GM12878 (cell line): ENCODE data around the gene CIB4. TPM values are rescaled to one million over a fixed set of nuclear protein-coding genes. Genes with fewer than 3 reads are reported as not detected.

Source experiments
- ATAC-seq: fragments of 200-7000 bp; cut with Tn5 transposase; 3 replicates; pipeline ENCODE4 v1.9.1; 2020; ENCODE audit warnings: mild to moderate bottlenecking, moderate library complexity
- BruUV-seq: library from RNA; stranded (reverse); fragments of 400-500 nt; replicated peaks from 2 replicates; lab custom pipeline; 2021; lab: Mats Ljungman, UMichigan
- CTCF ChIA-PET: fragments of 300-600 bp; sonication (Branson Sonifier 250); formaldehyde crosslinking; extraction: SDS; loops from one replicate; lab custom pipeline; 2021; ENCODE audit warnings: inconsistent platforms; lab: Yijun Ruan, JAX
- POLR2A ChIA-PET: fragments of 350-600 bp; formaldehyde crosslinking; extraction: SDS; loops from one replicate; lab custom pipeline; 2021; ENCODE audit warnings: inconsistent platforms; lab: Charles Lee
- RAD21 ChIA-PET: fragments of 300-600 bp; sonication (Branson Sonifier 250); formaldehyde crosslinking; loops from one replicate; lab custom pipeline; 2023; ENCODE audit warnings: antibody characterized with exemption; ENCODE audit not compliant: unreplicated experiment; lab: Charles Lee
- SMC1A ChIA-PET: fragments of 300-600 bp; sonication (Branson Sonifier 250); formaldehyde crosslinking; loops from one replicate; lab custom pipeline; 2023; ENCODE audit not compliant: unreplicated experiment, uncharacterized antibody; lab: Charles Lee
- DNase-seq: peaks from one replicate; pipeline ENCODE4 v3.0.0-alpha.2; 2011; ENCODE audit warnings: low read depth, low spot score
- FAIRE-seq: peaks from 3 replicates; lab custom pipeline; 2011; peaks lifted over from hg19 to GRCh38; lab: Jason Lieb, UNC
- H2AFZ ChIP-seq: 2 replicates; pipeline ENCODE4 v1.6.0; 2011; ENCODE audit warnings: low read depth, low read length, control low read depth; ENCODE audit not compliant: control insufficient read depth
- H3K27ac ChIP-seq: 2 replicates; pipeline ENCODE4 v1.5.1; 2011; ENCODE audit warnings: control low read depth; ENCODE audit not compliant: control insufficient read depth, insufficient read depth
- H3K27me3 ChIP-seq, 2 experiments: replicated peaks in 1 of 2; 2 replicates each; pipeline versions ENCODE4 v1.6.0 to v1.6.1; 2011; ENCODE audit warnings: low read length in 1 of 2; ENCODE audit not compliant: control insufficient read depth in 2 of 2, insufficient read depth in 2 of 2
- H3K36me3 ChIP-seq, 2 experiments: 2 replicates each; pipeline ENCODE4 v1.5.1; 2011; ENCODE audit warnings: low read length in 1 of 2; ENCODE audit not compliant: control insufficient read depth in 2 of 2, insufficient read depth in 2 of 2
- H3K4me1 ChIP-seq: 2 replicates; pipeline ENCODE4 v1.6.1; 2011; ENCODE audit warnings: mild to moderate bottlenecking, low read length, moderate library complexity, mixed read lengths; ENCODE audit not compliant: control insufficient read depth, insufficient read depth
- H3K4me2 ChIP-seq: 2 replicates; pipeline ENCODE4 v1.6.0; 2011; ENCODE audit warnings: control low read depth; ENCODE audit not compliant: control insufficient read depth, insufficient read depth
- H3K4me3 ChIP-seq: fragments of 200-600 bp; sonication (generic); 2 replicates; pipeline ENCODE4 v1.5.1; 2016
- H3K79me2 ChIP-seq: 2 replicates; pipeline ENCODE4 v1.6.0; 2011; ENCODE audit warnings: low read length; ENCODE audit not compliant: control insufficient read depth, insufficient read depth
- H3K9ac ChIP-seq: 2 replicates; pipeline ENCODE4 v1.8.0; 2011; ENCODE audit warnings: low read length, control low read depth, mixed read lengths; ENCODE audit not compliant: control insufficient read depth, insufficient read depth
- H3K9me3 ChIP-seq: replicated peaks from 3 replicates; pipeline ENCODE4 v1.5.1; 2011; ENCODE audit warnings: mild to moderate bottlenecking, low read length; ENCODE audit not compliant: control insufficient read depth, insufficient read depth
- H4K20me1 ChIP-seq: 2 replicates; pipeline ENCODE4 v1.6.0; 2011; ENCODE audit not compliant: control insufficient read depth, insufficient read depth
- ATF3 ChIP-seq: IDR thresholded peaks from 2 replicates; pipeline ENCODE4 v1.6.1; 2011; ENCODE audit warnings: low read depth, mild to moderate bottlenecking, low read length, moderate library complexity, borderline replicate concordance; ENCODE audit errors: extremely low read depth
- CBX3 ChIP-seq: fragments of 200-600 bp; sonication (generic); IDR thresholded peaks from 2 replicates; pipeline ENCODE4 v1.6.1; 2016; ENCODE audit warnings: low read depth, borderline replicate concordance
- CREB1 ChIP-seq: IDR thresholded peaks from 2 replicates; pipeline ENCODE4 v1.6.1; 2012; ENCODE audit warnings: low read depth, mild to moderate bottlenecking, inconsistent platforms
- EGR1 ChIP-seq, 2 experiments: IDR thresholded peaks; 1 replicate in 1 of 2; 2 replicates in 1 of 2; pipeline ENCODE4 v1.6.1; 2011 to 2012; ENCODE audit warnings: low read depth in 2 of 2, low read length in 2 of 2, borderline replicate concordance in 1 of 2, mild to moderate bottlenecking in 1 of 2, moderate library complexity in 1 of 2
- HDAC6 ChIP-seq: fragments of 200-600 bp; sonication (generic); IDR thresholded peaks from one replicate; pipeline ENCODE4 v1.8.0; 2017; ENCODE audit warnings: antibody characterized with exemption; ENCODE audit not compliant: unreplicated experiment
- PAX5 ChIP-seq: IDR thresholded peaks from 2 replicates; pipeline ENCODE4 v1.6.1; 2011; ENCODE audit warnings: low read depth, low read length, borderline replicate concordance
- POLR2AphosphoS5 ChIP-seq: IDR thresholded peaks from 2 replicates; pipeline ENCODE4 v1.6.1; 2011; ENCODE audit warnings: mild to moderate bottlenecking, low read length, inconsistent platforms
- RB1 ChIP-seq: fragments of 450-650 bp; formaldehyde crosslinking; IDR thresholded peaks from 2 replicates; pipeline ENCODE4 v1.6.1; 2017; ENCODE audit warnings: mild to moderate bottlenecking, borderline replicate concordance
- RELB ChIP-seq: fragments of 450-650 bp; IDR thresholded peaks from 2 replicates; pipeline ENCODE4 v1.6.1; 2017; ENCODE audit warnings: low read depth, mild to moderate bottlenecking, moderate library complexity
- SMAD1 ChIP-seq: fragments of 450-650 bp; IDR thresholded peaks from 2 replicates; pipeline ENCODE4 v1.6.1; 2018; ENCODE audit warnings: mild to moderate bottlenecking, low read depth; ENCODE audit not compliant: partially characterized antibody
- YBX1 ChIP-seq: fragments of 450-650 bp; IDR thresholded peaks from 2 replicates; pipeline ENCODE4 v1.6.1; 2016; ENCODE audit warnings: antibody characterized with exemption
- ZNF217 ChIP-seq: fragments of 450-650 bp; IDR thresholded peaks from 2 replicates; pipeline ENCODE4 v1.6.1; 2017; ENCODE audit warnings: antibody characterized with exemption, mild to moderate bottlenecking
- WGBS: methylation state at CpG from one replicate; pipeline ENCODE4 v1.1.6; 2016; ENCODE audit warnings: low lambda C conversion rate; ENCODE audit not compliant: insufficient replicate concordance, insufficient coverage; ENCODE audit errors: missing lambda C conversion rate; 5-methylcytosine and 5-hydroxymethylcytosine counted together
- in situ Hi-C: fragments of 300-500 bp; cut with MboI; formaldehyde crosslinking; loops from 9 replicates; pipeline ENCODE4 v1.14.3; 2018; ENCODE audit warnings: mixed read lengths
- intact Hi-C: fragments of 100-400 bp; cut with micrococcal nuclease; formaldehyde crosslinking; loops from one replicate; pipeline ENCODE4 v1.14.2; 2022; ENCODE audit not compliant: unreplicated experiment
- polyA plus RNA-seq, 11 experiments: library from polyadenylated mRNA; depleted of rRNA in 4 of 11; unstranded in 6 of 11; stranded (reverse) in 5 of 11; fragments of >200 nt; fragmentation: Nextera tagmentation in 4 of 11; fragmentation: Illumina TruSeq in 1 of 11; extraction: Ambion mirVana in 4 of 11; extraction: Trizol in 1 of 11; gene quantifications; 1 replicate in 1 of 11; 2 replicates in 10 of 11; pipeline versions ENCODE4 v1.2.1 to v1.2.3, GENCODE V29; 2011 to 2016; ENCODE audit warnings: inconsistent platforms in 2 of 11, missing spikeins in 2 of 11, low read depth in 1 of 11
- total RNA-seq, 4 experiments: library from RNA; depleted of rRNA in 3 of 4; stranded (reverse); fragments of >200 nt in 3 of 4; fragmentation: Illumina TruSeq in 1 of 4; extraction: Trizol in 1 of 4; gene quantifications; 2 replicates each; pipeline versions ENCODE4 v1.2.1 to v1.2.3, GENCODE V29; 2013 to 2021
- TF ChIP-seq, protein P1 (sequence below): fragments of 450-650 bp; conservative IDR thresholded peaks from 2 replicates; pipeline ENCODE4 v1.6.1; 2017; ENCODE audit warnings: mild to moderate bottlenecking, moderate library complexity
- TF ChIP-seq, protein P2 (sequence below): fragments of 450-650 bp; formaldehyde crosslinking; IDR thresholded peaks from 2 replicates; pipeline ENCODE4 v1.5.0; 2022; ENCODE audit warnings: mild to moderate bottlenecking, missing genetic modification characterization
- TF ChIP-seq, protein P3 (sequence below): fragments of 450-650 bp; IDR thresholded peaks from 2 replicates; pipeline ENCODE4 v1.6.1; 2016; ENCODE audit warnings: mild to moderate bottlenecking

Gene CIB4
- total and polyA plus RNA-seq, 10 of the 15 experiments (the other 5 are each of a cell fraction or from before 2014, with no cell fraction given), result not detected

- intact Hi-C loops, result no loop called here
- Histone ChIP-seq H3K27me3 (peaks cover 1 to 4% of the 10 kb centered on the region in 2 experiments; a peak in 3 of 4 replicates), H3K27ac (no peak overlapping the region), H3K36me3 (no peaks in the 10 kb centered on the region), H3K4me2 (no peak overlapping the region), H3K4me1 (no peaks in the 10 kb centered on the region), H3K9ac (no peak overlapping the region), H3K4me3 (no peak overlapping the region), H2AFZ (no peak overlapping the region), H4K20me1 (no peaks in the 10 kb centered on the region), H3K9me3 (no peaks in the 10 kb centered on the region), H3K79me2 (no peaks in the 10 kb centered on the region)
- no peak for FAIRE-seq
- ChIA-PET POLR2A (no interaction called here), CTCF (no interaction called here), RAD21 (no interaction called here), SMC1A (no interaction called here)
- no peak for ATAC-seq
- DNase-seq, result no peak
- in situ Hi-C loops, result no loop called here
- TF ChIP-seq SMAD1, result no peak
- TF ChIP-seq RELB, result no peak
- no peak for TF ChIP-seq RB1
- TF ChIP-seq YBX1, result no peak
- TF ChIP-seq CREB1, result no peak
- TF ChIP-seq HDAC6, result no peak
- TF ChIP-seq PAX5, result no peak
- TF ChIP-seq ATF3, result no peak
- no peak for TF ChIP-seq POLR2AphosphoS5
- TF ChIP-seq CBX3, result no peak
- TF ChIP-seq, protein P1, sequence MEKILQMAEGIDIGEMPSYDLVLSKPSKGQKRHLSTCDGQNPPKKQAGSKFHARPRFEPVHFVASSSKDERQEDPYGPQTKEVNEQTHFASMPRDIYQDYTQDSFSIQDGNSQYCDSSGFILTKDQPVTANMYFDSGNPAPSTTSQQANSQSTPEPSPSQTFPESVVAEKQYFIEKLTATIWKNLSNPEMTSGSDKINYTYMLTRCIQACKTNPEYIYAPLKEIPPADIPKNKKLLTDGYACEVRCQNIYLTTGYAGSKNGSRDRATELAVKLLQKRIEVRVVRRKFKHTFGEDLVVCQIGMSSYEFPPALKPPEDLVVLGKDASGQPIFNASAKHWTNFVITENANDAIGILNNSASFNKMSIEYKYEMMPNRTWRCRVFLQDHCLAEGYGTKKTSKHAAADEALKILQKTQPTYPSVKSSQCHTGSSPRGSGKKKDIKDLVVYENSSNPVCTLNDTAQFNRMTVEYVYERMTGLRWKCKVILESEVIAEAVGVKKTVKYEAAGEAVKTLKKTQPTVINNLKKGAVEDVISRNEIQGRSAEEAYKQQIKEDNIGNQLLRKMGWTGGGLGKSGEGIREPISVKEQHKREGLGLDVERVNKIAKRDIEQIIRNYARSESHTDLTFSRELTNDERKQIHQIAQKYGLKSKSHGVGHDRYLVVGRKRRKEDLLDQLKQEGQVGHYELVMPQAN, result no peak
- no peak for TF ChIP-seq EGR1 (IDR thresholded peaks at IDR 0.05; ENCODE audit: borderline replicate concordance in 1 of 2, low read depth in 2 of 2, low read length in 2 of 2)
- TF ChIP-seq, protein P2, sequence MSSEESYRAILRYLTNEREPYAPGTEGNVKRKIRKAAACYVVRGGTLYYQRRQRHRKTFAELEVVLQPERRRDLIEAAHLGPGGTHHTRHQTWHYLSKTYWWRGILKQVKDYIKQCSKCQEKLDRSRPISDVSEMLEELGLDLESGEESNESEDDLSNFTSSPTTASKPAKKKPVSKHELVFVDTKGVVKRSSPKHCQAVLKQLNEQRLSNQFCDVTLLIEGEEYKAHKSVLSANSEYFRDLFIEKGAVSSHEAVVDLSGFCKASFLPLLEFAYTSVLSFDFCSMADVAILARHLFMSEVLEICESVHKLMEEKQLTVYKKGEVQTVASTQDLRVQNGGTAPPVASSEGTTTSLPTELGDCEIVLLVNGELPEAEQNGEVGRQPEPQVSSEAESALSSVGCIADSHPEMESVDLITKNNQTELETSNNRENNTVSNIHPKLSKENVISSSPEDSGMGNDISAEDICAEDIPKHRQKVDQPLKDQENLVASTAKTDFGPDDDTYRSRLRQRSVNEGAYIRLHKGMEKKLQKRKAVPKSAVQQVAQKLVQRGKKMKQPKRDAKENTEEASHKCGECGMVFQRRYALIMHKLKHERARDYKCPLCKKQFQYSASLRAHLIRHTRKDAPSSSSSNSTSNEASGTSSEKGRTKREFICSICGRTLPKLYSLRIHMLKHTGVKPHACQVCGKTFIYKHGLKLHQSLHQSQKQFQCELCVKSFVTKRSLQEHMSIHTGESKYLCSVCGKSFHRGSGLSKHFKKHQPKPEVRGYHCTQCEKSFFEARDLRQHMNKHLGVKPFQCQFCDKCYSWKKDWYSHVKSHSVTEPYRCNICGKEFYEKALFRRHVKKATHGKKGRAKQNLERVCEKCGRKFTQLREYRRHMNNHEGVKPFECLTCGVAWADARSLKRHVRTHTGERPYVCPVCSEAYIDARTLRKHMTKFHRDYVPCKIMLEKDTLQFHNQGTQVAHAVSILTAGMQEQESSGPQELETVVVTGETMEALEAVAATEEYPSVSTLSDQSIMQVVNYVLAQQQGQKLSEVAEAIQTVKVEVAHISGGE (CRISPR knock-in tag), result no peak
- no peak for TF ChIP-seq ZNF217
- TF ChIP-seq, protein P3, sequence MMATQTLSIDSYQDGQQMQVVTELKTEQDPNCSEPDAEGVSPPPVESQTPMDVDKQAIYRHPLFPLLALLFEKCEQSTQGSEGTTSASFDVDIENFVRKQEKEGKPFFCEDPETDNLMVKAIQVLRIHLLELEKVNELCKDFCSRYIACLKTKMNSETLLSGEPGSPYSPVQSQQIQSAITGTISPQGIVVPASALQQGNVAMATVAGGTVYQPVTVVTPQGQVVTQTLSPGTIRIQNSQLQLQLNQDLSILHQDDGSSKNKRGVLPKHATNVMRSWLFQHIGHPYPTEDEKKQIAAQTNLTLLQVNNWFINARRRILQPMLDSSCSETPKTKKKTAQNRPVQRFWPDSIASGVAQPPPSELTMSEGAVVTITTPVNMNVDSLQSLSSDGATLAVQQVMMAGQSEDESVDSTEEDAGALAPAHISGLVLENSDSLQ, result no peak
- 14% methylated on average over 8 of the region's 8 CpGs for WGBS
- no TSS peak for BruUV-seq
Observed at GRCh38 chr2:26572591-26572990, 68.6 kb downstream of the CIB4 start.
